Measurements from ENCODE around the gene CBS. TPM values are rescaled to one million over a fixed set of nuclear protein-coding genes. Genes with fewer than 3 reads are reported as not detected.

CBS gene
- total and polyA plus RNA-seq, 7 donors: 7.5 to 16.0 (median 8.8) TPM

DNA sequence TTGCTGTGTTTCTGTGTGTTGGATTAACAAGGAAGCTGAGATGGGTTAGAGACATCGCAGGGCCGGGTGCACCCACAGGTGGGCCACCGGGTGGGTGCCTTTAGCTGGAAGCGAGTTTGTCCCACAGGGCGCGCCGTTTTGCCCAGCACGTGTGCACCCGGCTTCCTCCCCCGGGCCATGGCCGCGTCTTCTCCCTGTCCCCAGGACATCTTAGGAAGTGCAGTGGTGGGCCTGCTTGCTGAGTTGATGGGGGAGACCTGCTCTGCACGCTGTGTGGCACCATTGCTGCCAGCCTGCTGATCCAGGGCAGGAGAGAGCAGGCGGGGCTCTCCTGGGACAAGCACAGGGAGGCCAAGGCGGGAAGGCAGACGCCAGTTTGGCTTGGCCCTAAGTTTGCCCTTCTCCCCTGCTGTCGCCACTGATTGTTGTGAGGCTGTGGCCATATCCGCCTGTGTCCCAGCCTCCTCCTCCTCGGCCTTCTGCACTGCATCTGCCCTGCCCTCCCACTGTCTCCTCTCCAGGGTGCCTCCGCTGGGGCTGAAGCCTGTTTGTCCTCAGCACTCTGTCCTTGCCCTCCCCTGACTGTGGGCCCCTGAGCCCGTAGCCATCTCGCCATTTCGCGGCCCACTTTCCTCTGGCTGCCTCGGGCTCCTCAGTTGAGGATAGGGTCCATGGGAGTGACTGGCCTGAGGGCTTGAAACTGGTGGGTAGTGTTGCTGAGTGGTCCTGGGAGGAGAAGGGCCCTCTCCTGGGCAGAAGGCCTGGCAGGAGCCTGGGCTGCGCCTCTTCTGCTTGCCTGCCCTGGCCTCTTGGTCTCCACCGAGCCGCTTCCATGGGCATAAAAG is 53.7 kb downstream of the CBS start:
- TF ChIP-seq, protein P1, sequence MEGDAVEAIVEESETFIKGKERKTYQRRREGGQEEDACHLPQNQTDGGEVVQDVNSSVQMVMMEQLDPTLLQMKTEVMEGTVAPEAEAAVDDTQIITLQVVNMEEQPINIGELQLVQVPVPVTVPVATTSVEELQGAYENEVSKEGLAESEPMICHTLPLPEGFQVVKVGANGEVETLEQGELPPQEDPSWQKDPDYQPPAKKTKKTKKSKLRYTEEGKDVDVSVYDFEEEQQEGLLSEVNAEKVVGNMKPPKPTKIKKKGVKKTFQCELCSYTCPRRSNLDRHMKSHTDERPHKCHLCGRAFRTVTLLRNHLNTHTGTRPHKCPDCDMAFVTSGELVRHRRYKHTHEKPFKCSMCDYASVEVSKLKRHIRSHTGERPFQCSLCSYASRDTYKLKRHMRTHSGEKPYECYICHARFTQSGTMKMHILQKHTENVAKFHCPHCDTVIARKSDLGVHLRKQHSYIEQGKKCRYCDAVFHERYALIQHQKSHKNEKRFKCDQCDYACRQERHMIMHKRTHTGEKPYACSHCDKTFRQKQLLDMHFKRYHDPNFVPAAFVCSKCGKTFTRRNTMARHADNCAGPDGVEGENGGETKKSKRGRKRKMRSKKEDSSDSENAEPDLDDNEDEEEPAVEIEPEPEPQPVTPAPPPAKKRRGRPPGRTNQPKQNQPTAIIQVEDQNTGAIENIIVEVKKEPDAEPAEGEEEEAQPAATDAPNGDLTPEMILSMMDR (IDR thresholded peaks at IDR 0.05): no peak
- no peak for TF ChIP-seq POLR2A (IDR thresholded peaks at IDR 0.05)
- no peak for TF ChIP-seq EP300 (IDR thresholded peaks at IDR 0.05)
- no peak for TF ChIP-seq POLR2AphosphoS5 (IDR thresholded peaks at IDR 0.05)
- no peak overlapping the region for H3K4me3 ChIP-seq
- no peak for DNase-seq
- no peaks in the 10 kb centered on the region for H3K27me3 ChIP-seq
- intact Hi-C loops (cut with DNase I): no loop called here
- H3K4me1 ChIP-seq: no peaks in the 10 kb centered on the region
- 96% methylated on average over 28 of the region's 28 CpGs for WGBS, 2 donors
- no peaks in the 10 kb centered on the region for H3K9me3 ChIP-seq
- H3K27ac ChIP-seq: no peak overlapping the region
- H3K36me3 ChIP-seq: peaks cover 0 to 74% (median 25%) of the 10 kb centered on the region in 4 donors

DNA sequence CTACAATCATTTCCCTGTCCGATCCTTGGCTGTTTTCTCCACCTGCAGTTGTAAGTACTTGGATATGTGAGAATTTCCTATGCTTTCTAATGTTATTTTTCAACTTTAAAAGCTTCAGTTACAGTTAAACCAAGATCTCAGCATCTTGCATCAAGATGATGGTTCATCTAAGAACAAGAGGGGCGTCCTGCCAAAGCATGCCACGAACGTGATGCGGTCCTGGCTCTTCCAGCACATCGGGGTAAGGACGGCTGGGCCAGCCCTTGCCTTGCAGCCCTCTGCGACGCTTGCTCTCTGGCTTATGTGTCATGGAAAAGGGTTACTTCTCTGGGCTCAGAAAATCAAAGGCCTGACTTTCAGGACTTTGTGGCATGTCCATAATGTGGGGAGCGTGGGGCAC is 54.4 kb downstream of the CBS start:
- intact Hi-C loops (cut with DNase I): no loop called here
- no peaks in the 10 kb centered on the region for H3K27me3 ChIP-seq
- no peaks in the 10 kb centered on the region for H3K9me3 ChIP-seq
- H3K27ac ChIP-seq: no peak overlapping the region
- TF ChIP-seq, protein P1 (IDR thresholded peaks at IDR 0.05): no peak
- TF ChIP-seq POLR2AphosphoS5 (IDR thresholded peaks at IDR 0.05): no peak
- no peak for TF ChIP-seq POLR2A (IDR thresholded peaks at IDR 0.05)
- TF ChIP-seq EP300 (IDR thresholded peaks at IDR 0.05): no peak
- DNase-seq: no peak
- H3K4me1 ChIP-seq: no peaks in the 10 kb centered on the region
- WGBS, 2 donors: 96% methylated on average over 10 of the region's 10 CpGs
- H3K4me3 ChIP-seq: no peak overlapping the region
- peaks cover 0 to 76% (median 29%) of the 10 kb centered on the region in 4 donors for H3K36me3 ChIP-seq

DNA sequence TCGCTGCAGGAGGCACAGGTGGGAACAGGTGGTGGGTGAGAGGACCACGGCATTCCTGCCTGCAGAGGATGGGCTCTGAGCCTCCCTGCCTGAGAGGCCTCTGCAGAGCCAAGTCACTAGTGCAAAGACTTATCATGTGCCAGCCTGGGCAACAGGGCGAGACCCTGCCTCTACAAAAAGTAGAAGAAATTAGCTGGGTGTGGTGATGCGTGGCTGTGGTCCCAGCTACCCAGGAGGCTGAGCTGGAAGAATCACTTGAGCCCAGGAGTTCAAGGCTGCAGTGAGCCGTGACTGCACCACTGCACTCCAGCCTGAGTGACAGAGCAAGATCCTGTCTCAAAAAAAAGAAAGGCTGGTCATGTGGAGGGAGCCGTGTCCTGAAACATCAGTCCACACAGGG is 54.9 kb downstream of the CBS start:
- DNase-seq: no peak
- intact Hi-C loops (cut with DNase I): no loop called here
- no peaks in the 10 kb centered on the region for H3K4me1 ChIP-seq
- no peak overlapping the region for H3K4me3 ChIP-seq
- TF ChIP-seq, protein P1 (IDR thresholded peaks at IDR 0.05): no peak
- TF ChIP-seq POLR2A (IDR thresholded peaks at IDR 0.05) (no peak), POLR2AphosphoS5 (IDR thresholded peaks at IDR 0.05) (no peak), EP300 (IDR thresholded peaks at IDR 0.05) (no peak)
- H3K36me3 ChIP-seq: peaks cover 0 to 76% (median 30%) of the 10 kb centered on the region in 4 donors
- no peak overlapping the region for H3K27ac ChIP-seq
- H3K27me3 ChIP-seq: no peaks in the 10 kb centered on the region
- no peaks in the 10 kb centered on the region for H3K9me3 ChIP-seq
- 85 to 95% methylated on average over 6 of the region's 6 CpGs for WGBS, 2 donors

DNA sequence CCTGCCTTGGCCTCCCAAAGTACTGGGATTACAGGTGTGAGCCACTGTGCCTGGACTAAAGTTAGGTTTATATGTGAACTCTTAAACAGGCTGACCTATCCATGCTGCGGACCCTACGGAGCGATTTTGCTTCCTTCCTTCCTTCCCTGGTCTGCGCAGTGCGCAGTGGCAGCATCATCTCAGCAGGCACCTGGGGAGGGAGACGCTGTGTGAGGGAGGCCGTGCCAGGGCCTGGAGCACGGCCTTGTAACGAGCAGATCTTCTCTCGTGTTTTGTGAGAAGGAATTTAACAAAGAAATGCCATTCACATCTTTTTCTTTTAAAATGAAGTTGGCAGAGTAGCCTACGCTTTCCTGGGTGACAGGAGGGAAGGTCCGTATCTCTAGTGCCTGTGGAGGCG is 55.5 kb downstream of the CBS start:
- intact Hi-C loops (cut with DNase I): no loop called here
- WGBS, 2 donors: 94 to 97% methylated on average over 13 of the region's 13 CpGs
- no peak for TF ChIP-seq POLR2A (IDR thresholded peaks at IDR 0.05)
- TF ChIP-seq POLR2AphosphoS5 (IDR thresholded peaks at IDR 0.05): no peak
- TF ChIP-seq, protein P1 (IDR thresholded peaks at IDR 0.05): no peak
- TF ChIP-seq EP300 (IDR thresholded peaks at IDR 0.05): no peak
- Histone ChIP-seq H3K36me3 (peaks cover 0 to 71% (median 27%) of the 10 kb centered on the region in 4 donors), H3K4me3 (no peak overlapping the region), H3K4me1 (no peaks in the 10 kb centered on the region), H3K27me3 (no peaks in the 10 kb centered on the region), H3K9me3 (no peaks in the 10 kb centered on the region), H3K27ac (no peak overlapping the region)
- no peak for DNase-seq

Measured in sigmoid colon (tissue), 7 donors.